HG03558 (cell line): ENCODE results near the gene KCNT2.
"Not testable (repeated sequence)": the region's sequence is repeated elsewhere in the genome, so short reads cannot be mapped to it uniquely, and the experiment has no call there.

Experiments used
- ATAC-seq: cut with Tn5 transposase; IDR thresholded peaks from one replicate; pipeline ENCODE4 v1.9.1; 2021; ENCODE audit warnings: moderate number of reproducible peaks; ENCODE audit not compliant: unreplicated experiment; ENCODE audit errors: extremely low read depth

The KCNT2 gene

DNA sequence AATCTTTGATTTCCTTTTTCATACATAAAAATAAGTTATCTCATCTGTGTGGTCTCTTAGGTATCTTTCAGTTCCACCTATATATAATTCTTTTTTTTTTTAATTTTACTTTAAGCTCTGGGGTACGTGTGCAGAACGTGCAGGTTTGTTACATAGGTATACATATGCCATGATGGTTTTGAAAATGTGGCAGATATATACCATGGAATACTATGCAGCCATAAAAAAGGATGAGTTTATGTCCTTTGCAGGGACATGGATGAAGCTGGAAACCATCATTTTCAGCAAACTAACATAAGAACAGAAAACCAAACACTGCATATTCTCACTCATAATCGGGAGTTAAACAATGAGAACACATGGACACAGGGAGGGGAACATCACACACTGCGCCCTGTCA is 345.2 kb downstream of the KCNT2 start:
- not testable (repeated sequence) for ATAC-seq

DNA sequence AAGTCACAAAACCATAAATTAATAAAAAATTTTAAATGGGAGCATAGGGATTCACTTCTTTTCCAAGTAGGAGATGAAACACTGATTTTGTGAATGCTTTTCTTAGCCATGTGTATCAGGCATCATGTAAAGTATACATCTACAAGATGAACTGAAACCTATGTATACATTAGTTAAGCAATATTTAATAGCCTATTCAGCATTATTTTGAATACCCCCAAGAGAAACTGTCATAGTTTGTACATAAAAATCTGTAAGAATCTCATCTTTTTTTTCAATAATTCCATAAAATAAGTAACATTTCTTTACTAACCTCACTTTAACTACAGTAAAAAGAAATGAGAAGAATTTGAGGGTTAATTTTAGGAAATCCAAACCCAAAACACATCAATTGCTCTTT is 348.0 kb downstream of the KCNT2 start:
- ATAC-seq, result no peak

DNA sequence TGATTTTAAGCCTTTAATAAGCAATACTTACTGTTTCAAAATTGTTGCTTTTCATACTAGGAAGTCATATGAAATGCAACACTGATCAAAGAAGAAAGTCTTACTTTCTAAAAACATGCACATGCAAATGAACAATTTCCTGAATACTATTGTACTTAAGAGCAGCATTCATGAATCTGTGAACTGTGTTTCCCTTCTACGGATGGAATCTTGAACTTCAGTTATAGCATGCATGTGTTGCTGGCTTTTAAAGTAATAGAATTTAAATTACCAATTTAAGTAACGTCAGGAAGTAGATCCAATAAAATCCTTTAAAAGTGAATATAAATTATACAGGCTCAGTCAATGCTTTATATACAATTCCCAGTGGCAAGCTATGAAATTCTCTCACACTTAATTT is 348.9 kb downstream of the KCNT2 start:
- ATAC-seq, result no peak

- ATAC-seq, result no peak
These were observed 352.5 kb downstream of the KCNT2 start for GRCh38 chr1:196255762-196256161.

- ATAC-seq, result no peak
These were observed 378.7 kb downstream of the KCNT2 start for GRCh38 chr1:196229546-196229945.

GRCh38 chr1:196214866-196215265 is 393.4 kb downstream of the KCNT2 start:
- ATAC-seq, result no peak

GRCh38 chr1:196209983-196210382 is 398.3 kb downstream of the KCNT2 start:
- ATAC-seq, result no peak

DNA sequence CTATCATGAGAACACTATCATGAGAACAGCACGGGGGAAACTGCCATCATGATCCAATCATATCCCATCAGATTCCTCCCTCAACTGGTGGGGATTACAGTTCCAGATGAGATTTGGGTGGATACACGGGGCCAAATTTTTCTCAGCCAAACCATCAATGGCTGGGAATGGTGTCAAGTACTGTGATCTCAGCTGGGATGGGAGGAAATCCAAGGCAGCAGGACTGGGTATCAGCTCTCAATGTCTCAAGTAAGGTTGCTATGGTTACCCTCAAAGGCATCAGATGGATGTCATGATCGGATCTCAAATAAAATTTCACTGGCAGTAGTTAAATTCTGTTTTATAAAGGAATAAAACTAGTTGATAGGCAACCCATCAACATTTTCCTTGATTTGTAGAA is 399.0 kb downstream of the KCNT2 start:
- no peak for ATAC-seq

- no peak for ATAC-seq
These were observed 400.5 kb downstream of the KCNT2 start for GRCh38 chr1:196207612-196208217.

- no peak for ATAC-seq
These were observed 402.4 kb downstream of the KCNT2 start for GRCh38 chr1:196205882-196206281.

GRCh38 chr1:196196486-196196885 is 411.8 kb downstream of the KCNT2 start:
- no peak for ATAC-seq

- no peak for ATAC-seq
These were observed 414.2 kb downstream of the KCNT2 start for GRCh38 chr1:196193896-196194559.

GRCh38 chr1:196183941-196184340 is 424.3 kb downstream of the KCNT2 start:
- ATAC-seq, result no peak

DNA sequence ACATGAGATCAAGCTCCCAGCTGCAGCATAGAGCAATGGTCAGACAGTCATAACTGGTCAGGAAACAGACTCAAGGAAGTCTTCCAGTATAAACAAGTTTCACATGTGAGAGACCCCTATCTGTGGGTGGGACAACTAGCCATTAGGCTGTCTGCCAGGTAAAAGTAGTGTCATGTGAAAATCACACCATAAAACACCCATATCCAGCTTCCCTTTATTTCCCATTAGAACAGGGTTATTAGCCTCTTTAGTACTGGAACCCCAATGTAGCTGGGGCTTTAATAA is 426.7 kb downstream of the KCNT2 start:
- ATAC-seq, result no peak

GRCh38 chr1:196180847-196181593 is 427.2 kb downstream of the KCNT2 start:
- ATAC-seq, result no peak

DNA sequence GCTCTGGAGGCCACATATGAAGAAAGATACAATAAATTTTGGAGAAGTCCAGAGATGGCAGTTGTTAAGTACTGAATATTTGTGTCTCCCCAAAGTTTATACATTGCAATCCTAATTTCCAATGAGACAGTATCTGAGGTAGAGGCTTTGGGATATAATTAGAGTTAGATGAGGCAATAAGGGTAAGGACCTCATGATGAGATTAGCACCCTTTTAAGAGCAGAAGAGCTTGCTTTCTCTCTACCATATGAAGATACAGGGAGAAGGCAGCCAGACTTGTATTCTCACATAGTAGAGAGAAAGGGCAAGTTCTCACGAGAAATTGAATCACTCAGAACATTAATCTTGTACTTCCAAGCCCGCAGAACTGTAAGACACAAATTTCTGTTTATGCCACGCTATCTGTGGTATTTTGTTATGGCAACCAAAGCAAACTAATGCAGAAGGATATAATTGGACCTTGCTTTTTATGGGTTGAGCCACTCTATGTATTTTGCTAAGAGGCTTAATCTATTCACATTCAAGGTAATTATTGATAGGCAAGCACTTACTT is 430.1 kb downstream of the KCNT2 start:
- ATAC-seq, result no peak
